H9 (cell line): ENCODE results near the gene PPFIBP1. TPM values are rescaled to one million over a fixed set of nuclear protein-coding genes. Genes with fewer than 3 reads are reported as not detected.

Source experiments
- DNase-seq: peaks from one replicate; pipeline ENCODE4 v3.0.0-alpha.2; 2017
- H2AFZ ChIP-seq: one replicate; pipeline ENCODE4 v1.6.1; 2013; ENCODE audit warnings: mild to moderate bottlenecking, low read length, control low read depth, moderate library complexity
- H2AK5ac ChIP-seq: 2 replicates; pipeline ENCODE4 v1.6.1; 2013; ENCODE audit warnings: low read length, control low read depth, mixed read lengths; ENCODE audit not compliant: insufficient read length
- H2BK120ac ChIP-seq: one replicate; pipeline ENCODE4 v1.6.1; 2013; ENCODE audit warnings: low read depth, mild to moderate bottlenecking, low read length, control low read depth, inconsistent platforms; ENCODE audit not compliant: poor library complexity, severe bottlenecking
- H2BK12ac ChIP-seq: 2 replicates; pipeline ENCODE4 v1.6.1; 2013; ENCODE audit warnings: low read length, control low read depth, mixed read lengths, low read depth; ENCODE audit not compliant: insufficient read length
- H2BK15ac ChIP-seq: 2 replicates; pipeline ENCODE4 v1.6.1; 2013; ENCODE audit warnings: low read depth, low read length, control low read depth
- H2BK20ac ChIP-seq: one replicate; pipeline ENCODE4 v1.6.1; 2013; ENCODE audit warnings: low read depth, mild to moderate bottlenecking, low read length, control low read depth, inconsistent platforms; ENCODE audit not compliant: poor library complexity, severe bottlenecking
- H2BK5ac ChIP-seq: 2 replicates; pipeline ENCODE4 v1.6.1; 2013; ENCODE audit warnings: low read length, control low read depth, mixed read lengths; ENCODE audit not compliant: insufficient read length
- H3K14ac ChIP-seq: 2 replicates; pipeline ENCODE4 v1.6.1; 2013; ENCODE audit warnings: low read length, control low read depth; ENCODE audit not compliant: insufficient read depth
- H3K18ac ChIP-seq: 2 replicates; pipeline ENCODE4 v1.6.1; 2013; ENCODE audit warnings: low read depth, mild to moderate bottlenecking, mixed read lengths, low read length, control low read depth; ENCODE audit not compliant: insufficient read length
- H3K23ac ChIP-seq: 2 replicates; pipeline ENCODE4 v1.6.1; 2013; ENCODE audit warnings: low read length, control low read depth, mixed read lengths, low read depth; ENCODE audit not compliant: insufficient read length
- H3K23me2 ChIP-seq: 2 replicates; pipeline ENCODE4 v1.6.1; 2013; ENCODE audit warnings: low read depth, mild to moderate bottlenecking, mixed read lengths, low read length, control low read depth; ENCODE audit not compliant: insufficient read length, poor library complexity, severe bottlenecking
- H3K27ac ChIP-seq: 2 replicates; pipeline ENCODE4 v1.5.1; 2013; ENCODE audit warnings: low read length, control low read depth, mixed read lengths, low read depth; ENCODE audit not compliant: insufficient read length
- H3K27me3 ChIP-seq: 2 replicates; pipeline ENCODE4 v1.6.1; 2013; ENCODE audit warnings: low read length, control low read depth, inconsistent platforms; ENCODE audit not compliant: insufficient read depth
- H3K4ac ChIP-seq: 2 replicates; pipeline ENCODE4 v1.6.1; 2013; ENCODE audit warnings: low read depth, mild to moderate bottlenecking, control low read depth, inconsistent platforms, low read length, moderate library complexity
- H3K4me1 ChIP-seq: 2 replicates; pipeline ENCODE4 v1.6.1; 2013; ENCODE audit warnings: low read length, control low read depth, inconsistent platforms; ENCODE audit not compliant: insufficient read depth
- H3K4me2 ChIP-seq: 2 replicates; pipeline ENCODE4 v1.6.1; 2013; ENCODE audit warnings: low read length, control low read depth, mixed read lengths; ENCODE audit not compliant: insufficient read length, insufficient read depth
- H3K56ac ChIP-seq: 2 replicates; pipeline ENCODE4 v1.6.1; 2013; ENCODE audit warnings: low read depth, mild to moderate bottlenecking, mixed read lengths, low read length, control low read depth; ENCODE audit not compliant: insufficient read length
- H3K79me1 ChIP-seq: 2 replicates; pipeline ENCODE4 v1.6.1; 2013; ENCODE audit warnings: low read depth, mild to moderate bottlenecking, moderate library complexity, low read length, control low read depth, inconsistent platforms; ENCODE audit not compliant: insufficient read depth, poor library complexity, severe bottlenecking
- H3K79me2 ChIP-seq: 2 replicates; pipeline ENCODE4 v1.6.1; 2013; ENCODE audit warnings: low read length, control low read depth, inconsistent platforms; ENCODE audit not compliant: insufficient read depth
- H3K9ac ChIP-seq: 2 replicates; pipeline ENCODE4 v1.6.1; 2013; ENCODE audit warnings: low read length, control low read depth, mixed read lengths; ENCODE audit not compliant: insufficient read length; ENCODE audit errors: extremely low read depth
- H3K9me3 ChIP-seq: one replicate; pipeline ENCODE4 v1.6.1; 2013; ENCODE audit warnings: low read depth, low read length, inconsistent platforms; ENCODE audit not compliant: control insufficient read depth
- H3T11ph ChIP-seq: one replicate; pipeline ENCODE4 v1.6.1; 2013; ENCODE audit warnings: mild to moderate bottlenecking, low read length, control low read depth, inconsistent platforms
- H4K20me1 ChIP-seq: one replicate; pipeline ENCODE4 v1.6.1; 2013; ENCODE audit not compliant: control insufficient read depth, insufficient read length, insufficient read depth
- H4K5ac ChIP-seq: 2 replicates; pipeline ENCODE4 v1.6.1; 2013; ENCODE audit warnings: low read depth, mild to moderate bottlenecking, mixed read lengths, low read length, control low read depth; ENCODE audit not compliant: insufficient read length
- H4K8ac ChIP-seq: replicated peaks from 2 replicates; pipeline ENCODE4 v1.6.1; 2013; ENCODE audit warnings: low read length, control low read depth, mixed read lengths, low read depth; ENCODE audit not compliant: insufficient read length
- H4K91ac ChIP-seq: 2 replicates; pipeline ENCODE4 v1.6.1; 2013; ENCODE audit warnings: low read depth, mild to moderate bottlenecking, moderate library complexity, mixed read lengths, low read length, control low read depth; ENCODE audit not compliant: insufficient read length
- H3K27ac Mint-ChIP-seq, 3 experiments: 2 replicates in 2 of 3; 3 replicates in 1 of 3; pipeline ENCODE4 v1.8.0; 2020 to 2021; ENCODE audit warnings: mixed read lengths in 3 of 3, mild to moderate bottlenecking in 1 of 3, moderate library complexity in 1 of 3
- H3K27me3 Mint-ChIP-seq: 2 replicates; pipeline ENCODE4 v1.8.0; 2021; ENCODE audit warnings: low read depth, mild to moderate bottlenecking, moderate library complexity, mixed read lengths
- H3K36me3 Mint-ChIP-seq, 3 experiments: 2 replicates in 2 of 3; 3 replicates in 1 of 3; pipeline ENCODE4 v1.8.0; 2020 to 2021; ENCODE audit warnings: low read depth in 3 of 3, mixed read lengths in 3 of 3; ENCODE audit not compliant: insufficient read depth in 1 of 3
- H3K4me1 Mint-ChIP-seq, 2 experiments: 2 replicates each; pipeline ENCODE4 v1.8.0; 2020; ENCODE audit warnings: mixed read lengths in 2 of 2
- H3K4me3 Mint-ChIP-seq, 2 experiments: 2 replicates in 1 of 2; 3 replicates in 1 of 2; pipeline ENCODE4 v1.8.0; 2020 to 2021; ENCODE audit warnings: mild to moderate bottlenecking in 2 of 2, mixed read lengths in 2 of 2, moderate library complexity in 1 of 2
- H3K9me3 Mint-ChIP-seq, 2 experiments: 2 replicates in 1 of 2; 3 replicates in 1 of 2; pipeline ENCODE4 v1.8.0; 2020; ENCODE audit warnings: mild to moderate bottlenecking in 2 of 2, mixed read lengths in 2 of 2, moderate library complexity in 1 of 2
- WGBS: extraction: QIAGEN DNeasy Blood & Tissue Kit; methylation state at CpG from one replicate; pipeline ENCODE4 v1.1.7; 2013; ENCODE audit warnings: missing lambda C conversion rate, low lambda C conversion rate, mixed read lengths; ENCODE audit not compliant: insufficient read length; ENCODE audit errors: extremely low coverage; 5-methylcytosine and 5-hydroxymethylcytosine counted together
- total RNA-seq: library from RNA; stranded (reverse); gene quantifications from 2 replicates; pipeline ENCODE4 v1.2.1, GENCODE V29; 2021
- TF ChIP-seq, protein P1 (sequence below): fragments of 200-600 bp; sonication (generic); conservative IDR thresholded peaks from 3 replicates; pipeline ENCODE4 v1.8.0; 2021; ENCODE audit warnings: antibody characterized with exemption, mild to moderate bottlenecking

Gene PPFIBP1
- total RNA-seq, 1 experiment from 2014 or later, result 29.2 TPM

DNA sequence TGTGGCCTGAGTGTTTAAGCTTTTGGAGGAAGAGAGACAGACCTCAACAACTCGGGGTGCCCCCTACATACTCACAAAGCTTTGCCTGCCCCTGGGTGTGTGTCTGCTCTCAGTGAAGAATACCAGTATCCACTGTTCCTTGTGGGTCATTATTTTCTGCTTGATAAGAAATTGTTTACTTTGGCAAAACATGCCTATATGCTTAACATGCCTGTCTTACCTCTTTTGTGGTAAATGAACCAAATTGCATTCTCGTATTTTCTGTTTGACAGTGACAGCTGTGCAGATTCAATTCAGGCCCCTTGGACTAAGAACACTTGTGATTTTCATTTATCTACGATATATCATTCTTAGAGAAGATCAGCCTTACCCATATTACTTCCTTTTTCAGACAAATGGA is 121.7 kb downstream of the PPFIBP1 start:
- Histone ChIP-seq H4K91ac (no peak overlapping the region), H3K79me1 (no peaks in the 10 kb centered on the region), H4K8ac (no peak overlapping the region), H3K4me1 (no peaks in the 10 kb centered on the region), H2AFZ (no peak overlapping the region), H3K9me3 (no peaks in the 10 kb centered on the region), H2AK5ac (no peak overlapping the region), H4K5ac (no peak overlapping the region), H3K18ac (no peak overlapping the region), H3K9ac (no peak overlapping the region), H2BK12ac (no peak overlapping the region), H2BK5ac (no peak overlapping the region), H2BK15ac (no peak overlapping the region), H3K27ac (no peak overlapping the region), H3K23me2 (no peaks in the 10 kb centered on the region), H3K79me2 (no peaks in the 10 kb centered on the region), H4K20me1 (no peaks in the 10 kb centered on the region), H2BK120ac (no peak overlapping the region), H3K4ac (no peak overlapping the region), H3K23ac (no peak overlapping the region), H3T11ph (no peak overlapping the region), H3K27me3 (no peaks in the 10 kb centered on the region), H2BK20ac (no peak overlapping the region), H3K4me2 (no peak overlapping the region), H3K56ac (no peak overlapping the region), H3K14ac (no peak overlapping the region)
- TF ChIP-seq, protein P1, sequence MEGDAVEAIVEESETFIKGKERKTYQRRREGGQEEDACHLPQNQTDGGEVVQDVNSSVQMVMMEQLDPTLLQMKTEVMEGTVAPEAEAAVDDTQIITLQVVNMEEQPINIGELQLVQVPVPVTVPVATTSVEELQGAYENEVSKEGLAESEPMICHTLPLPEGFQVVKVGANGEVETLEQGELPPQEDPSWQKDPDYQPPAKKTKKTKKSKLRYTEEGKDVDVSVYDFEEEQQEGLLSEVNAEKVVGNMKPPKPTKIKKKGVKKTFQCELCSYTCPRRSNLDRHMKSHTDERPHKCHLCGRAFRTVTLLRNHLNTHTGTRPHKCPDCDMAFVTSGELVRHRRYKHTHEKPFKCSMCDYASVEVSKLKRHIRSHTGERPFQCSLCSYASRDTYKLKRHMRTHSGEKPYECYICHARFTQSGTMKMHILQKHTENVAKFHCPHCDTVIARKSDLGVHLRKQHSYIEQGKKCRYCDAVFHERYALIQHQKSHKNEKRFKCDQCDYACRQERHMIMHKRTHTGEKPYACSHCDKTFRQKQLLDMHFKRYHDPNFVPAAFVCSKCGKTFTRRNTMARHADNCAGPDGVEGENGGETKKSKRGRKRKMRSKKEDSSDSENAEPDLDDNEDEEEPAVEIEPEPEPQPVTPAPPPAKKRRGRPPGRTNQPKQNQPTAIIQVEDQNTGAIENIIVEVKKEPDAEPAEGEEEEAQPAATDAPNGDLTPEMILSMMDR, result no peak
- Mint-ChIP-seq H3K9me3 (no peaks in the 10 kb centered on the region), H3K27me3 (no peaks in the 10 kb centered on the region), H3K4me1 (peaks cover 0 to 2% of the 10 kb centered on the region in 2 experiments; a peak in 2 of 4 replicates), H3K4me3 (no peak overlapping the region), H3K36me3 (peaks cover 0 to 6% (median 2%) of the 10 kb centered on the region in 3 experiments; a peak in 4 of 7 replicates), H3K27ac (no peak overlapping the region)
- no peak for DNase-seq
- no CpG with 5 or more reads among the region's 3 CpGs for WGBS
